Activated naive CD8-positive, alpha-beta T cell treated with anti-CD3 and anti-CD28 coated beads, Interleukin-2, amount 50 U/mL, for 16 hours (primary cell): ENCODE data around the gene PPP6C.

Experiments used
- DNase-seq: peaks from one replicate; pipeline ENCODE4 v3.0.0-alpha.2; 2020; ENCODE audit warnings: low read depth, low spot score

Gene PPP6C

DNA sequence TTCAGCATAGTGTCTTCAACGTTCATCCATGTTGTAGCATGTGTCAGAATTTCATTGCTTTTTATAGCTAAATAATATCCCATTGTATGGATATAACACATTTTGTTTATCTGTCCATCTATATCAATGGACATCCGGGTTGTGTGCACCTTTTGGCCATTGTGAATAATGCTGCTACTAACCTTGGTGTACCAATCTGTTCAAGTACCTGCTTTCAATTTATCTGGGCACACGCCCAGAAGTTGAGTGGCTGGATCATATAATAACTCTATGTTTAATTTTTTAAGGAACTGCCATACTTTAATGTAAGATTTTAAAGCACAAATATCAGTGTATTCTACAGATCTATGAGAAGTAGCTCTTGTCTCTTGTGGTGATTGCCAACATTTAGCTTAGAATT lies 89.8 kb downstream of the PPP6C start:
- DNase-seq: no peak
